Thymus (tissue), 11 donors: ENCODE measurements around the gene MYH3. TPM values are rescaled to one million over a fixed set of nuclear protein-coding genes. Genes with fewer than 3 reads are reported as not detected.

Experiments
- DNase-seq, 9 donors: peaks; one replicate each; pipeline ENCODE4 v3.0.0-alpha.2; 2013; ENCODE audit warnings: low spot score in 9 of 9, low read depth in 6 of 9, missing footprints in 1 of 9
- H3K27ac ChIP-seq, 2 donors: one replicate each; pipeline ENCODE4 v1.5.1; 2013; ENCODE audit warnings: control low read depth in 1 of 2, low read depth in 1 of 2, low read length in 1 of 2, mild to moderate bottlenecking in 1 of 2, moderate library complexity in 1 of 2
- H3K27me3 ChIP-seq, 2 donors: one replicate each; pipeline ENCODE4 v1.5.1; 2013; ENCODE audit warnings: low read length in 1 of 2; ENCODE audit not compliant: control insufficient read depth in 2 of 2, insufficient read depth in 1 of 2
- H3K36me3 ChIP-seq, 2 donors: one replicate each; pipeline ENCODE4 v1.5.1; 2013; ENCODE audit warnings: low read length in 1 of 2, mild to moderate bottlenecking in 1 of 2, moderate library complexity in 1 of 2; ENCODE audit not compliant: control insufficient read depth in 2 of 2, insufficient read depth in 2 of 2
- H3K4me1 ChIP-seq, 2 donors: one replicate each; pipeline ENCODE4 v1.5.1; 2013; ENCODE audit warnings: low read length in 2 of 2; ENCODE audit not compliant: control insufficient read depth in 2 of 2, insufficient read depth in 2 of 2
- H3K4me3 ChIP-seq, 2 donors: one replicate each; pipeline ENCODE4 v1.5.1; 2013; ENCODE audit warnings: low read length in 2 of 2, control low read depth in 1 of 2, mild to moderate bottlenecking in 1 of 2
- H3K9me3 ChIP-seq, 2 donors: one replicate each; pipeline ENCODE4 v1.5.1; 2013; ENCODE audit warnings: low read length in 1 of 2, mild to moderate bottlenecking in 1 of 2; ENCODE audit not compliant: control insufficient read depth in 2 of 2, insufficient read depth in 1 of 2
- WGBS: extraction: QIAGEN DNeasy Blood & Tissue Kit; methylation state at CpG from one replicate; pipeline ENCODE4 v1.1.7; 2013; 5-methylcytosine and 5-hydroxymethylcytosine counted together
- polyA plus RNA-seq: library from polyadenylated mRNA; stranded (reverse); fragments of 200-250 nt; gene quantifications from one replicate; pipeline ENCODE4 v1.2.3, GENCODE V29; 2013
- total RNA-seq: library from RNA; stranded (reverse); fragments of 120-200 nt; gene quantifications from one replicate; pipeline ENCODE4 v1.2.4, GENCODE V29; 2013
- donor health status: healthy.

The MYH3 gene
- total and polyA plus RNA-seq, 2 donors, result 13.5 to 18.0 TPM

DNA sequence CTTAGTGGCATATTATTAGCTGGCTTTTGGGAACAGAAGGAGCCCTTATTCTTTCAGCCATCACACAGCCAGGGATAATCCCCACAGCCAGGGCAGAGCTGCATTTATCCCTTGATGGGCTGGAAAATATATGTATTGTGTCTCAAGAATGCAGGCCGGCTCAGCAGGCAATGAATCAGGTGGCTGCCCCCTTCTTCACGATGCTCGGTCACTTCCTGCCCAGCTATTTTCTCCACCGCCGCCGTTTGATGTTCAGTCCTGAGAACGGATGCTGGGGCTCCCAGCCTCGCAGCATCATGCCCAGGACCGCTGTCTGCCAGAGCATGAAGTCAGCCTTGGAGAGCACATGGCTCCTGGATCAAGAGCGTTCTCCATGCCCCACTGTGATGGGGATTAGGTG lies 4.3 kb upstream of the MYH3 start:
- H3K9me3 ChIP-seq, result no peaks in the 10 kb centered on the region
- DNase-seq, result no peak
- no peak overlapping the region for H3K27ac ChIP-seq
- no peaks in the 10 kb centered on the region for H3K27me3 ChIP-seq
- H3K36me3 ChIP-seq, result peaks cover 0 to 5% of the 10 kb centered on the region in 2 donors
- no peak overlapping the region for H3K4me3 ChIP-seq
- H3K4me1 ChIP-seq, result no peaks in the 10 kb centered on the region
- 94% methylated on average over 10 of the region's 10 CpGs for WGBS

DNA sequence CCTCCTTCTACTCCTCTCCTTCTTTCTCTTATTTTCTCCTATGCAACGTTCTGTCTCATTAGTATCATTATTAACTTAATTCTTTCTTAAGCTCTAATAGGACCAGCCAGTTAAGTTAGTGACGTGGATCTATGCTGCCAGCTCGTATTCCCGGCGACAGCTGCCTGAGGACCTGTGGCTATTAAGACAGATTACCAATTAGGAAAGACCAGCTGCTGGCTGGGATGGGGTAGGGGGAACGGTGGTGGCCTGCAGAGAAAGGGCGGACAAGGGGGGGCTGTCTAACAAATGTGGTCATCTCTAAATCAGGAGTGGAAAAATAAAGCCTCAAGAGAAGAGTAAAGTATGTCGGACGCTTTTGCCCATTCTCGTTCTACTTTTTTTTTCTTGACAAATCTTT lies 770 bp upstream of the MYH3 start:
- Histone ChIP-seq H3K27me3 (no peaks in the 10 kb centered on the region), H3K27ac (no peak overlapping the region), H3K4me3 (no peak overlapping the region), H3K36me3 (peaks cover 0 to 5% of the 10 kb centered on the region in 2 donors), H3K4me1 (no peaks in the 10 kb centered on the region), H3K9me3 (no peaks in the 10 kb centered on the region)
- WGBS, result 94% methylated on average over 10 of the region's 10 CpGs
- no peak for DNase-seq

DNA sequence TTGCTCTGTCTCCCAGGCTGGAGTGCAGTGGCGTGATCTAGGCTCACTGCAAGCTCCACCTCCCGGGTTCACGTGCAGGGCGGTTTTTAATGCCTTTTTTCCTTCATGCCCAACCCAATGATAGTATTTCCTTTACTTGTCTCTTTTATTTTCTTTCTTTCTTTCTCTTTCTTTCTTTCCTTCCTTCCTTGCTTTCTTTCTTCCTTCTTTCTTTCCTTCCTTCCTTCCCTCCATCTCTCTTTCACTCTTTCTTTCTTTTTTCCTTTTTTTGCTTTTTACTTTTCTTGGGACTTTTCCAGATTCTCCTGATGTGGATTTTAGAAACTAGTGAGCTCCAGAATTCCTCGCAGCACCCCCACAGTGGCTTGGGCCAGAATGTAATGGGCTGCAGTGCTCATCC lies 3.1 kb downstream of the MYH3 start:
- no peak for DNase-seq
- Histone ChIP-seq H3K27me3 (no peaks in the 10 kb centered on the region), H3K4me1 (no peaks in the 10 kb centered on the region), H3K27ac (no peak overlapping the region), H3K36me3 (no peaks in the 10 kb centered on the region), H3K9me3 (no peaks in the 10 kb centered on the region), H3K4me3 (no peak overlapping the region)
- 98% methylated on average over 5 of the region's 5 CpGs for WGBS

DNA sequence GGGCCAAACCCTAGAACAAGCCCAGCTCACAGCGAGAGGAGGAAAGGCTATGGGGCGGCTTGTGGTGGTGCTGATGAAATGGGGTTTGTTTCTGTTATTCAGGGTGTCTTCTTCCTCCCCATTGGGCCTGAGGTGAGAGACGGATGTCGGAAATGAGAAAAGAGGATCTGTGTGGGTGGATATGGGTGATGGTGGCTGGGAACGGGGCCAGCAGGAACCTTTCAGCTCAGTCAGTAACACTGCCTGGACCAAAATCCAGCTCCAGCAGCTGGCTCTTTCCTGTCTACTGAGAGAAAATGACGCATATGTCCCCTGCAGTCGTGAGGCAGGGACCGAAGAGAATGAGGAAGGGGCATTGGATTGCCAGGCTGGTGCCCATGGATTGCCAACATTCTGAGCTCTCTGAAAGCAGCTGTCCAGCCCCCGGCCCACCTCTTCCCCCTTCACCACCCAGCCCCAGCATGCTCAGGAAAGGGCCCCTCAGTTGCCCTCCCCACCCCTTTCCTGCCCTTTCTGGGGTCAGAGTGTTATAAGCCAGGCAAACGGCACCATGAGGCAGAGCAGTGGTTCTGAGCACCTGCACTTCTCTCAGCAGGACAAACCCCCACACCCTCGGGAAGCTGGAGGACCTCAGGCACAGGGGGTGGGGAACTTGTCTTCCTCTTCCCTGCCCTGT lies 4.0 kb downstream of the MYH3 start:
- no peak overlapping the region for H3K4me3 ChIP-seq
- H3K9me3 ChIP-seq, result no peaks in the 10 kb centered on the region
- no peaks in the 10 kb centered on the region for H3K36me3 ChIP-seq
- no peaks in the 10 kb centered on the region for H3K27me3 ChIP-seq
- no peaks in the 10 kb centered on the region for H3K4me1 ChIP-seq
- 27% methylated on average over 11 of the region's 11 CpGs for WGBS
- no peak overlapping the region for H3K27ac ChIP-seq
- no peak for DNase-seq

DNA sequence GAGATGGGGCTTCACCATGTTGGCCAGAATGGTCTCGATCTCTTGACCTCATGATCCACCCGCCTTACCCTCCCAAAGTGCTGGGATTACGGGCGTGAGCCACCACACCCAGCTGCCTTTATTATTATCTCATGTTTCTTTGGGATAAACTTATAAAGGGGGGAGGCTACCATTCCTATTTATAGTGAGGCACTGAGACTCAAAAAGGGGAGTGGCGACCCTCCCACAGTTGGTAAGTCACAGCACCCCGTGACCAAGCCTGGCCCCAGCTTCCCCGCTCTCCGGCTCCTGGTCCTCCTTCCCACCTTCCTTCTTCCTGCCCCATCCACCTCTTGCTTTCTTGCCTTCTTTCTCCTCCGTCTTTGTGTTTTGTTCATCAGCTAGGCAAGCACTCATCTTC lies 5.2 kb downstream of the MYH3 start:
- 84% methylated on average over 9 of the region's 9 CpGs for WGBS
- Histone ChIP-seq H3K9me3 (no peaks in the 10 kb centered on the region), H3K36me3 (no peaks in the 10 kb centered on the region), H3K4me3 (no peak overlapping the region), H3K27ac (no peak overlapping the region), H3K27me3 (no peaks in the 10 kb centered on the region), H3K4me1 (no peaks in the 10 kb centered on the region)
- no peak for DNase-seq

DNA sequence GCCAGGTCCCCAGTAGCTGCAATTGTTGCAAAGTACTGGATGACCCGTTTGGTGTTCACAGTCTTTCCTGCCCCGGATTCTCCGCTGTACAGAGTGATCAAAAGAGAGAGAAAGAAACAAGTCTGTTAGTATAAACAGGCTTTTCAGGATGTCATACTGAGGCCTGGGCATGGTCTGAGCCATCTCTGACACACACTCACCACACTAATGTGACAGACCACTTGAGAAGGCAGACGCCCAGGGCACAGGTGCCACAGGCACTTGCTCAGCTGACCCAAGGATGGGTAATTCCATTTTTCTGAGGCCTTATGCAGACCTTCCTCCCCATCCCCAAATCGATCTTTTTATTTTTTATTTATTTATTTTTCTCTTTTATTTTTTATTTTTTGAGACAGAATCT lies 7.5 kb downstream of the MYH3 start:
- Histone ChIP-seq H3K4me3 (no peak overlapping the region), H3K27me3 (no peaks in the 10 kb centered on the region), H3K36me3 (peaks cover 0 to 3% of the 10 kb centered on the region in 2 donors), H3K4me1 (no peaks in the 10 kb centered on the region), H3K9me3 (no peaks in the 10 kb centered on the region), H3K27ac (no peak overlapping the region)
- 97% methylated on average over 5 of the region's 5 CpGs for WGBS
- DNase-seq, result no peak

DNA sequence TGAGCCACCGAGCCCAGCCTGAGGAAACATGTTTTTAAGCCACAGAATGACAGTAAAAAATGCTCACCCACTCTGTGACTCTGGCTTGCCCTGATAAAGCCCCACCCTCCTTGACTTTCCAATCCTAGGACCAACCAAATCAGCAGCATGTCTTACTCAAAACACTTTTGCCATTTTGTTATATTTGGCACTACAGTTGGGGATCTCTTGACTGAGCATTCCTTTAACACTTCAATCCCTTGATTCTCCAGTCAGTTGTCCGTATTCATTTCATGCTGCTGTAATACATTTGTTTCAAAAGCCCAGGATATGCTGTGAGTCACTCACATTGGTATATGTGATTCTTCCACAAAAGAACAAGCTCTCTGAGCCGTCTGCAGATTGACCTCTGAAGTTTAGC lies 8.2 kb downstream of the MYH3 start:
- no peaks in the 10 kb centered on the region for H3K4me1 ChIP-seq
- H3K9me3 ChIP-seq, result no peaks in the 10 kb centered on the region
- H3K27me3 ChIP-seq, result no peaks in the 10 kb centered on the region
- H3K36me3 ChIP-seq, result peaks cover 0 to 3% of the 10 kb centered on the region in 2 donors
- H3K4me3 ChIP-seq, result no peak overlapping the region
- 98% methylated on average over 3 of the region's 3 CpGs for WGBS
- H3K27ac ChIP-seq, result no peak overlapping the region
- DNase-seq, result no peak

DNA sequence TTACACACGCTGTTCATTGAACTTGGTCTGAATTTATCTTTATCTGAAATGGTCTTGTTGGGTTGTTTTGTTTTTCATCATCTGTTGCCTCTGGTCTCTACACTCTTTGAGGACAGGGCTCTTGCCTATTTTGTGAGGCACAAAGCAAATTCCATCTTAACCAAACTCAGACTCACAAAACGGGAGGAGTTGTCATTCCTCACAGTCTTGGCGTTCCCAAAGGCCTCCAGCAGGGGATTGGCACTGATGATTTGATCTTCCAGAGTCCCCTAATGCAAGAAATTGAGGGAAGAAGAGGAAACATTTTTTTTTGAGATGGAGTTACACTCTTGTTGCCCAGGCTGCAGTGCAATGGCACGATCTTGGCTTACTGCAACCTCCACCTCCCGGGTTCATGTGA lies 8.7 kb downstream of the MYH3 start:
- WGBS, result 98% methylated on average over 5 of the region's 5 CpGs
- no peaks in the 10 kb centered on the region for H3K27me3 ChIP-seq
- no peak overlapping the region for H3K27ac ChIP-seq
- no peaks in the 10 kb centered on the region for H3K9me3 ChIP-seq
- peaks cover 0 to 3% of the 10 kb centered on the region in 2 donors for H3K36me3 ChIP-seq
- H3K4me1 ChIP-seq, result no peaks in the 10 kb centered on the region
- DNase-seq, result no peak
- H3K4me3 ChIP-seq, result no peak overlapping the region

DNA sequence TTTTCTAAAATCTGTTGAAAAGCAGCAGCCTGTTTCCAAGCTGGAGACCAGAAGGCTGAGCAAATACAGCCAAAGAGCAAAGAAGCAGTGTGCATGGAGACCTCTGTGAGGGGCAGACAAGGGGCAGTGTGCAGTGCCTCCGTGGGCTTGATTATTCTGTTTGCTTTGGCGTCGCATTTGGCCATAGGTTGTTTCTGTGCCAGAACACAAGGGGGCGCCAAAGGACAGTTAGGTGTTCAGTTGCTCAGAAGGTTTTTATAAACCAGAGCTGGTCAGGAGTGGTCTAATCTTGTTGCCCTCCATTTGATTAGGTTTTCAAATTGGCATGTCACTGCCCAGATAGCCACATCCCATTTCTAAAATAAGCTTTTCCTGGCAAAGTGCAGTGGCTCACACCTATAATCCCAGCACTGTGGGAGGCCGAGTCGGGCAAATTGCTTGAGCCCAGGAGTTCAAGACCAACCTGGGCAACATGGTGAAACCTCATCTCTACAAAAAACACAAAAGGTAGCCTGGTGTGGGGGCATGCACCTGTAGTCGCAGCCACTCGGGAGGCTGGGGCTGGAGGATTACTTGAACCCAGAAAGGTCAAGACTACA lies 10.6 kb downstream of the MYH3 start:
- peak; percentile 25 to 76 (median 48) for DNase-seq
- no peak overlapping the region for H3K27ac ChIP-seq
- 52% methylated on average over 8 of the region's 8 CpGs for WGBS
- H3K4me1 ChIP-seq, result no peaks in the 10 kb centered on the region
- H3K27me3 ChIP-seq, result no peaks in the 10 kb centered on the region
- H3K36me3 ChIP-seq, result peaks cover 0 to 3% of the 10 kb centered on the region in 2 donors
- H3K9me3 ChIP-seq, result no peaks in the 10 kb centered on the region
- H3K4me3 ChIP-seq, result no peak overlapping the region
